Measurements from ENCODE around the gene NR5A2.

GRCh38 chr1:200042552-200043335, 15.2 kb downstream of the NR5A2 start:
- TF ChIP-seq TAF1 (IDR thresholded peaks at IDR 0.05; ENCODE audit: borderline replicate concordance, insufficient read depth, low read length) (no peak), POLR2AphosphoS5 (IDR thresholded peaks at IDR 0.05; ENCODE audit: low read depth, low read length) (no peak), REST (IDR thresholded peaks at IDR 0.05; ENCODE audit: insufficient read depth in 1 of 2, low read depth in 2 of 2, low read length in 2 of 2) (no peak), SIN3A (IDR thresholded peaks at IDR 0.05; ENCODE audit: borderline replicate concordance, insufficient read depth, low read length) (no peak)

Data from PFSK-1 (cell line).